Activated CD4-positive, alpha-beta T cell treated with anti-CD3 and anti-CD28 coated beads for 36 hours (primary cell): ENCODE measurements around the gene EHHADH. TPM values are rescaled to one million over a fixed set of nuclear protein-coding genes. Genes with fewer than 3 reads are reported as not detected.
A peak's percentile ranks its signal among the peaks of the same experiment; 100 is the strongest.
"Not testable (repeated sequence)": the region's sequence is repeated elsewhere in the genome, so short reads cannot be mapped to it uniquely, and the experiment has no call there.

Experiments used
- ATAC-seq: fragments of 200-7000 bp; cut with Tn5 transposase; one replicate; pipeline ENCODE4 v1.10.0; 2021; ENCODE audit warnings: mild to moderate bottlenecking, moderate library complexity
- CTCF ChIA-PET: fragments of 350-600 bp; sonication (Branson Sonifier 250); formaldehyde crosslinking; loops from one replicate; lab custom pipeline; 2021; ENCODE audit warnings: antibody characterized with exemption; lab: Charles Lee
- POLR2A ChIA-PET: fragments of 350-600 bp; sonication (Branson Sonifier 250); formaldehyde crosslinking; loops from one replicate; lab custom pipeline; 2021; ENCODE audit warnings: antibody characterized with exemption, inconsistent platforms; lab: Charles Lee
- DNase-seq: peaks from one replicate; pipeline ENCODE4 v3.0.0-alpha.2; 2020
- H3K27ac Mint-ChIP-seq: one replicate; pipeline ENCODE4 v1.8.0; 2021; ENCODE audit warnings: mixed read lengths
- H3K27me3 Mint-ChIP-seq: one replicate; pipeline ENCODE4 v1.8.0; 2021; ENCODE audit warnings: mixed read lengths
- H3K36me3 Mint-ChIP-seq: one replicate; pipeline ENCODE4 v1.8.0; 2021; ENCODE audit warnings: low read depth, mixed read lengths
- H3K4me1 Mint-ChIP-seq: one replicate; pipeline ENCODE4 v1.8.0; 2021; ENCODE audit warnings: mixed read lengths
- H3K4me3 Mint-ChIP-seq: one replicate; pipeline ENCODE4 v1.8.0; 2021; ENCODE audit warnings: mild to moderate bottlenecking, moderate library complexity, mixed read lengths
- H3K9me3 Mint-ChIP-seq: one replicate; pipeline ENCODE4 v1.8.0; 2021; ENCODE audit warnings: low read depth, mixed read lengths
- intact Hi-C, 2 experiments: fragments of 100-400 bp; cut with DNase I in 1 of 2; cut with micrococcal nuclease in 1 of 2; formaldehyde crosslinking; loops; one replicate each; pipeline versions ENCODE4 v1.14.2 to v1.15.1; 2022 to 2024; cut with DNase I, micrococcal nuclease
- total RNA-seq, 2 experiments: library from RNA; stranded (reverse); gene quantifications; one replicate each; pipeline ENCODE4 v1.2.3, GENCODE V29; 2021

EHHADH gene
- 1 to 10 TPM; 2.7 to 3.3 TPM for total RNA-seq

- peak; percentile 91 for ATAC-seq
- H3K9me3 Mint-ChIP-seq, result peaks cover 14% of the 10 kb centered on the region
- ChIA-PET CTCF (interaction anchor here (1.1 kb wide), 1 partner anchor 24 kb away, joined by 4 read pairs; no protein-coding TSS in a partner anchor), POLR2A (no interaction called here)
- H3K27me3 Mint-ChIP-seq, result peaks cover 21% of the 10 kb centered on the region
- H3K36me3 Mint-ChIP-seq, result peaks cover 7% of the 10 kb centered on the region
- intact Hi-C loops, result loop anchor here in 1 of 2 experiments (1.0 kb wide), 1 partner anchor 28 kb away; no protein-coding TSS in a partner anchor
- peaks cover 5% of the 10 kb centered on the region for H3K4me1 Mint-ChIP-seq
- DNase-seq, result peak; percentile 63
- no peak within 1 kb of the TSS for H3K27ac Mint-ChIP-seq
- peak within 1 kb of the TSS; percentile 58 for H3K4me3 Mint-ChIP-seq
These were observed at the start of gene EHHADH for GRCh38 chr3:185253645-185254410. EHHADH (minus strand) TSS chr3:185254049; CDS start chr3:185254022, 27 bp downstream.

- POLR2A ChIA-PET, H3K27ac Mint-ChIP-seq, H3K27me3 Mint-ChIP-seq, H3K36me3 Mint-ChIP-seq, DNase-seq, H3K4me3 Mint-ChIP-seq, CTCF ChIA-PET, H3K9me3 Mint-ChIP-seq, H3K4me1 Mint-ChIP-seq, ATAC-seq: not testable (repeated sequence)
- intact Hi-C loops, result loop anchor here in 1 of 2 experiments (10.0 kb wide), 1 partner anchor 425 kb away; no protein-coding TSS in a partner anchor
These were observed 46.1 kb upstream of the EHHADH start for GRCh38 chr3:185299918-185300426.

GRCh38 chr3:185297867-185298266 is 44.0 kb upstream of the EHHADH start:
- ChIA-PET CTCF (interaction anchor here (1.6 kb wide), 1 partner anchor 10 kb away, joined by 6 read pairs; no protein-coding TSS in a partner anchor), POLR2A (no interaction called here)
- Mint-ChIP-seq H3K27me3 (no peaks in the 10 kb centered on the region), H3K36me3 (peaks cover 4% of the 10 kb centered on the region), H3K4me3 (no peak overlapping the region), H3K4me1 (peaks cover 2% of the 10 kb centered on the region), H3K27ac (no peak overlapping the region), H3K9me3 (no peaks in the 10 kb centered on the region)
- DNase-seq (no peak), ATAC-seq (no peak)
- intact Hi-C loops, result no loop called here

GRCh38 chr3:185292238-185292637 is 38.4 kb upstream of the EHHADH start:
- Mint-ChIP-seq H3K4me3 (no peak overlapping the region), H3K27me3 (no peaks in the 10 kb centered on the region), H3K4me1 (peaks cover 11% of the 10 kb centered on the region), H3K27ac (no peak overlapping the region), H3K36me3 (peaks cover 17% of the 10 kb centered on the region), H3K9me3 (no peaks in the 10 kb centered on the region)
- CTCF ChIA-PET, result no interaction called here
- DNase-seq, result no peak
- POLR2A ChIA-PET, result no interaction called here
- intact Hi-C loops, result no loop called here
- ATAC-seq, result peak; percentile 58

- Mint-ChIP-seq H3K27me3 (no peaks in the 10 kb centered on the region), H3K4me3 (no peak overlapping the region), H3K9me3 (no peaks in the 10 kb centered on the region), H3K4me1 (peaks cover 11% of the 10 kb centered on the region), H3K36me3 (peaks cover 17% of the 10 kb centered on the region), H3K27ac (no peak overlapping the region)
- DNase-seq (peak; percentile 20), ATAC-seq (peak; percentile 90)
- intact Hi-C loops, result loop anchor here in 1 of 2 experiments (1.0 kb wide), 1 partner anchor 18 kb away; no protein-coding TSS in a partner anchor
- ChIA-PET CTCF (interaction anchor here (1.5 to 2.7 kb wide), 2 partner anchors 15 to 17 kb away, joined by 4 to 11 read pairs; no protein-coding TSS in a partner anchor), POLR2A (interaction anchor here (0.6 kb wide), 1 partner anchor 25 kb away, joined by 3 read pairs; no protein-coding TSS in a partner anchor)
These were observed 36.4 kb upstream of the EHHADH start for GRCh38 chr3:185290266-185290665.

- no peak for ATAC-seq
- intact Hi-C loops, result loop anchor here (2.0 to 5.0 kb wide), 4 partner anchors 215 to 1035 kb away; partner anchors contain the start of genes ALG3 (in 1 of the 2), CLCN2 (in 1 of the 2), EEF1AKMT4 (in 1 of the 2) and POLR2H (in 1 of the 2)
- DNase-seq, result no peak
- H3K36me3 Mint-ChIP-seq, result peaks cover 8% of the 10 kb centered on the region
- peaks cover 2% of the 10 kb centered on the region for H3K9me3 Mint-ChIP-seq
- H3K27ac Mint-ChIP-seq, result peak overlapping the region; percentile 92
- ChIA-PET POLR2A (no interaction called here), CTCF (no interaction called here)
- H3K27me3 Mint-ChIP-seq, result peaks cover 7% of the 10 kb centered on the region
- peak overlapping the region; percentile 97 for H3K4me3 Mint-ChIP-seq
- H3K4me1 Mint-ChIP-seq, result peaks cover 19% of the 10 kb centered on the region
These were observed 29.6 kb upstream of the EHHADH start for GRCh38 chr3:185283374-185283935.

- Mint-ChIP-seq H3K27ac (peak overlapping the region; percentile 92), H3K27me3 (peaks cover 7% of the 10 kb centered on the region), H3K9me3 (peaks cover 2% of the 10 kb centered on the region), H3K36me3 (peaks cover 8% of the 10 kb centered on the region), H3K4me1 (peaks cover 19% of the 10 kb centered on the region), H3K4me3 (peak overlapping the region; percentile 97)
- intact Hi-C loops, result loop anchor here (1.0 to 5.0 kb wide), 8 partner anchors 29 to 1034 kb away; partner anchors contain the start of genes TMEM41A (in 2 of the 2), ALG3 (in 1 of the 2), CLCN2 (in 1 of the 2) and EEF1AKMT4 (in 1 of the 2)
- ChIA-PET POLR2A (no interaction called here), CTCF (no interaction called here)
- ATAC-seq, result peak; percentile 100
- DNase-seq, result peak; percentile 98
These were observed 29.0 kb upstream of the EHHADH start for GRCh38 chr3:185282696-185283373.

- Mint-ChIP-seq H3K4me3 (no peak overlapping the region), H3K4me1 (peaks cover 19% of the 10 kb centered on the region), H3K9me3 (peaks cover 2% of the 10 kb centered on the region), H3K27me3 (peaks cover 19% of the 10 kb centered on the region), H3K36me3 (peaks cover 8% of the 10 kb centered on the region), H3K27ac (no peak overlapping the region)
- intact Hi-C loops, result loop anchor here in 1 of 2 experiments (5.0 kb wide), 2 partner anchors 657 to 918 kb away; partner anchors contain the start of genes CLCN2, POLR2H and TRA2B
- DNase-seq, result no peak
- ATAC-seq, result no peak
- ChIA-PET POLR2A (no interaction called here), CTCF (interaction anchor here (0.5 to 1.3 kb wide), 3 partner anchors 9 to 30 kb away, joined by 3 to 8 read pairs (median 4); no protein-coding TSS in a partner anchor)
These were observed 26.9 kb upstream of the EHHADH start for GRCh38 chr3:185280572-185281365.

GRCh38 chr3:185279587-185280138 is 25.8 kb upstream of the EHHADH start:
- Mint-ChIP-seq H3K9me3 (peaks cover 4% of the 10 kb centered on the region), H3K4me1 (peaks cover 17% of the 10 kb centered on the region), H3K27ac (no peak overlapping the region), H3K27me3 (peaks cover 21% of the 10 kb centered on the region), H3K36me3 (peaks cover 8% of the 10 kb centered on the region), H3K4me3 (no peak overlapping the region)
- POLR2A ChIA-PET, result no interaction called here
- ATAC-seq (no peak), DNase-seq (no peak)
- intact Hi-C loops, result loop anchor here in 1 of 2 experiments (5.0 kb wide), 2 partner anchors 658 to 917 kb away; partner anchors contain the start of genes CLCN2, POLR2H and TRA2B
- CTCF ChIA-PET, result interaction anchor here (1.0 to 1.2 kb wide), 2 partner anchors 9 to 28 kb away, joined by 4 read pairs; no protein-coding TSS in a partner anchor

- Mint-ChIP-seq H3K27me3 (peaks cover 28% of the 10 kb centered on the region), H3K36me3 (no peaks in the 10 kb centered on the region), H3K4me1 (no peaks in the 10 kb centered on the region), H3K4me3 (no peak overlapping the region), H3K9me3 (peaks cover 2% of the 10 kb centered on the region), H3K27ac (no peak overlapping the region)
- POLR2A ChIA-PET, result no interaction called here
- CTCF ChIA-PET, result no interaction called here
- DNase-seq, result no peak
- ATAC-seq, result no peak
- intact Hi-C loops, result no loop called here
These were observed 22.6 kb upstream of the EHHADH start for GRCh38 chr3:185276415-185276814.
